Embryonic facial prominence (tissue), 1 donor: Measurements from ENCODE around the gene GIT2.
"Not testable (repeated sequence)": the region's sequence is repeated elsewhere in the genome, so short reads cannot be mapped to it uniquely, and the experiment has no call there.

ENCODE experiments used
- DNase-seq: peaks from one replicate; pipeline ENCODE4 v3.0.0-alpha.2; 2016; ENCODE audit errors: extremely low spot score

Gene GIT2

GRCh38 chr12:109995686-109996482 is at the start of gene GIT2:
Gene GIT2, minus strand, starts transcription at chr12:109996368. Its CDS starts 144 bp downstream, at chr12:109996224.
- DNase-seq: peak; percentile 64

GRCh38 chr12:110042264-110042663 is 46.1 kb upstream of the GIT2 start:
- no peak for DNase-seq

GRCh38 chr12:110039085-110039807 is 43.1 kb upstream of the GIT2 start:
- DNase-seq: no peak

- no peak for DNase-seq
Measured at GRCh38 chr12:110038741-110039084, 42.5 kb upstream of the GIT2 start.

- DNase-seq: no peak
Measured at GRCh38 chr12:110037315-110037714, 41.1 kb upstream of the GIT2 start.

GRCh38 chr12:110035534-110036104 is 39.5 kb upstream of the GIT2 start:
- no peak for DNase-seq

GRCh38 chr12:110033888-110034287 is 37.7 kb upstream of the GIT2 start:
- no peak for DNase-seq

- DNase-seq: no peak
Measured at GRCh38 chr12:110029290-110029815, 33.2 kb upstream of the GIT2 start.

GRCh38 chr12:110028323-110028722 is 32.2 kb upstream of the GIT2 start:
- no peak for DNase-seq

- no peak for DNase-seq
Measured at GRCh38 chr12:110024051-110024450, 27.9 kb upstream of the GIT2 start.

- no peak for DNase-seq
Measured at GRCh38 chr12:110023059-110023980, 27.2 kb upstream of the GIT2 start.

GRCh38 chr12:110020956-110021355 is 24.8 kb upstream of the GIT2 start:
- DNase-seq: no peak

GRCh38 chr12:110015132-110015531 is 19.0 kb upstream of the GIT2 start:
- no peak for DNase-seq

- DNase-seq: no peak
Measured at GRCh38 chr12:110012659-110013058, 16.5 kb upstream of the GIT2 start.

- DNase-seq: no peak
Measured at GRCh38 chr12:110012137-110012536, 16.0 kb upstream of the GIT2 start.

- no peak for DNase-seq
Measured at GRCh38 chr12:110010853-110011723, 14.9 kb upstream of the GIT2 start.

GRCh38 chr12:110008681-110009398 is 12.7 kb upstream of the GIT2 start:
- not testable (repeated sequence) for DNase-seq

GRCh38 chr12:110007881-110008280 is 11.7 kb upstream of the GIT2 start:
- DNase-seq: no peak

GRCh38 chr12:110006115-110006514 is 9.9 kb upstream of the GIT2 start:
- no peak for DNase-seq
